ENCODE measurements around the gene ZFYVE28. TPM values are rescaled to one million over a fixed set of nuclear protein-coding genes. Genes with fewer than 3 reads are reported as not detected.

ZFYVE28 gene
- total and polyA plus RNA-seq, 8 donors, result 4.9 to 88.8 (median 7.3) TPM

DNA sequence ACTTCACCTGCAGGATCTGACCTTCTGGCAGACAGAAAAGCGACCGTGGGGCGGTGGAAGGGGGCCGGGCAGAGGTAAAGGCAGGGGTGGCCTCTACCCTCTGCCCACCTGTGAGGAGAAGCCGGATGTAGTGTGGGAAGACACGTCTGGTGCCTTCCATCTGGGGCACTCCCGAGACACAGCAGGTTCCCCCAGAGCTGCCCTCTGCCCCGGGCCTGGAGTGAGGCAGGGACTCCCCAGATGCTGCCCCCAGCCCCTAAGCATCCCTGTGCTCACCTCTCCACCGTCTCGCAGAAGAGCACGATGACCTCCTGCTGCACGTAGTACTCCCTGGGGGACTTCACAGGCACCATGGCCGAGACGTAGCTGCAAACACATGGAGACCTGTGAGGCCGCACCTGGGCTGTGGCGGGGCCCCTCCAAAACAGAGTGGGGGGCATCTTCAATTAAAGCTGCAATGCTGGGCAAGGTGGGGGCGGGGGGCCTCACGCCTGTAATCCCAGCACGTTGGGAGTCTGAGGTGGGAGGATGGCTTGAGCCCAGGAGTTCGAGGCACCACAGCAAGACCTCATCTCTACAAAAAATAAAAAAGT, 81.2 kb downstream of the ZFYVE28 start:
- WGBS, 5 donors, result 87 to 93% (median 91%) methylated on average over 12 to 20 of the region's 20 CpGs
- Histone ChIP-seq H3K27me3 (no peaks in the 10 kb centered on the region), H3K36me3 (peaks cover 5 to 42% (median 25%) of the 10 kb centered on the region in 4 donors), H3K9me3 (no peaks in the 10 kb centered on the region), H3K4me3 (no peak overlapping the region), H3K27ac (no peak overlapping the region), H3K4me1 (peaks cover 3 to 16% (median 9%) of the 10 kb centered on the region in 4 donors)
- no peak for DNase-seq
- intact Hi-C loops (cut with DNase I; ENCODE audit: low total_unique reads), result no loop called here
- TF ChIP-seq POLR2AphosphoS5 (IDR thresholded peaks at IDR 0.05), result no peak
- TF ChIP-seq POLR2A (IDR thresholded peaks at IDR 0.05), result no peak
- TF ChIP-seq, protein P1, sequence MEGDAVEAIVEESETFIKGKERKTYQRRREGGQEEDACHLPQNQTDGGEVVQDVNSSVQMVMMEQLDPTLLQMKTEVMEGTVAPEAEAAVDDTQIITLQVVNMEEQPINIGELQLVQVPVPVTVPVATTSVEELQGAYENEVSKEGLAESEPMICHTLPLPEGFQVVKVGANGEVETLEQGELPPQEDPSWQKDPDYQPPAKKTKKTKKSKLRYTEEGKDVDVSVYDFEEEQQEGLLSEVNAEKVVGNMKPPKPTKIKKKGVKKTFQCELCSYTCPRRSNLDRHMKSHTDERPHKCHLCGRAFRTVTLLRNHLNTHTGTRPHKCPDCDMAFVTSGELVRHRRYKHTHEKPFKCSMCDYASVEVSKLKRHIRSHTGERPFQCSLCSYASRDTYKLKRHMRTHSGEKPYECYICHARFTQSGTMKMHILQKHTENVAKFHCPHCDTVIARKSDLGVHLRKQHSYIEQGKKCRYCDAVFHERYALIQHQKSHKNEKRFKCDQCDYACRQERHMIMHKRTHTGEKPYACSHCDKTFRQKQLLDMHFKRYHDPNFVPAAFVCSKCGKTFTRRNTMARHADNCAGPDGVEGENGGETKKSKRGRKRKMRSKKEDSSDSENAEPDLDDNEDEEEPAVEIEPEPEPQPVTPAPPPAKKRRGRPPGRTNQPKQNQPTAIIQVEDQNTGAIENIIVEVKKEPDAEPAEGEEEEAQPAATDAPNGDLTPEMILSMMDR (IDR thresholded peaks at IDR 0.05), result no peak
- TF ChIP-seq EP300 (IDR thresholded peaks at IDR 0.05), result no peak

DNA sequence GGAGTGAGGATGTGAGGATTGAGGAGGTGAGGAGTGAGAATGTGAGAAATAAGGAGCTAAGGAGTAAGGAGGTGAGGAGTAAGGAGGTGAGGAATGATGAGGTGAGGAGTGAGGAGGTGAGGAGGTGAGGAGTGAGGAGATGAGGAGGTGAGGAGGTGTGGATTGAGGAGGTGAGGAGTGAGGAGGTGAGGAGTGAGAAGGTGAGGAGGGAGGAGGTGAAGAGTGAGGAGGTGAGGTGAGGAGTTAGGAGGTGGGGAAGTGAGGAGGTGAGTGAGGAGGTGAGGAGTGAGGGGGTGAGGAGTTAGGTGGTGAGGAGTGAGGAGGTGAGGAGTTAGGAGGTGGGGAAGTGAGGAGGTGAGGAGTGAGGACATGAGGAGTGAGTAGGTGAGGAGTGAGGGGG, 81.8 kb downstream of the ZFYVE28 start:
- TF ChIP-seq, protein P1 (IDR thresholded peaks at IDR 0.05), result no peak
- TF ChIP-seq POLR2A (IDR thresholded peaks at IDR 0.05), result no peak
- no peak for TF ChIP-seq POLR2AphosphoS5 (IDR thresholded peaks at IDR 0.05)
- no peak for TF ChIP-seq EP300 (IDR thresholded peaks at IDR 0.05)
- intact Hi-C loops (cut with DNase I; ENCODE audit: low total_unique reads), result no loop called here
- no peak for DNase-seq
- H3K27me3 ChIP-seq, result no peaks in the 10 kb centered on the region
- H3K27ac ChIP-seq, result no peak overlapping the region
- H3K9me3 ChIP-seq, result no peaks in the 10 kb centered on the region
- no peak overlapping the region for H3K4me3 ChIP-seq
- H3K36me3 ChIP-seq, result peaks cover 5 to 37% (median 25%) of the 10 kb centered on the region in 4 donors
- H3K4me1 ChIP-seq, result peaks cover 3 to 16% (median 9%) of the 10 kb centered on the region in 4 donors

DNA sequence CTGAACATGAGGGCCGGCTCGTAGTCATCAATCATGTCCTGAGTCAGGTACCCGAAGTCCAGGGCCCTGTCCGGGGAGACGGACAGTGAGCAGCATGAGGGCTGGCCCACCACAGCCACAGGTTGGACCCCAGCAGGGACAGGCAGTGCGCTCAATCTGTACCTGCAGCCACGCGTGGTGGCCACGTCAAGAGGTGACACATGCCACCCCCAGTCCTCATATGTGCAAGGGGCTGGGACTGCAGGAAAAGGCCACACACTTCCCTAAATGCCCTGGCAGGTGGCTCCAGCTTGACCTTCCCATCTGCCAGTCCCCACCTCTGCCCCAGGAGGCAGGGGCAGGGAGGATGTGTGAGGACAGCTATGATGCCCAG, 82.7 kb downstream of the ZFYVE28 start:
- peaks cover 3 to 16% (median 9%) of the 10 kb centered on the region in 4 donors for H3K4me1 ChIP-seq
- H3K9me3 ChIP-seq, result no peaks in the 10 kb centered on the region
- no peak for TF ChIP-seq POLR2AphosphoS5 (IDR thresholded peaks at IDR 0.05)
- H3K36me3 ChIP-seq, result peaks cover 5 to 29% (median 22%) of the 10 kb centered on the region in 4 donors
- H3K4me3 ChIP-seq, result no peak overlapping the region
- H3K27me3 ChIP-seq, result no peaks in the 10 kb centered on the region
- 77 to 100% (median 87%) methylated on average over 2 to 9 of the region's 9 CpGs for WGBS, 5 donors
- DNase-seq, result no peak
- intact Hi-C loops (cut with DNase I; ENCODE audit: low total_unique reads), result no loop called here
- no peak overlapping the region for H3K27ac ChIP-seq

DNA sequence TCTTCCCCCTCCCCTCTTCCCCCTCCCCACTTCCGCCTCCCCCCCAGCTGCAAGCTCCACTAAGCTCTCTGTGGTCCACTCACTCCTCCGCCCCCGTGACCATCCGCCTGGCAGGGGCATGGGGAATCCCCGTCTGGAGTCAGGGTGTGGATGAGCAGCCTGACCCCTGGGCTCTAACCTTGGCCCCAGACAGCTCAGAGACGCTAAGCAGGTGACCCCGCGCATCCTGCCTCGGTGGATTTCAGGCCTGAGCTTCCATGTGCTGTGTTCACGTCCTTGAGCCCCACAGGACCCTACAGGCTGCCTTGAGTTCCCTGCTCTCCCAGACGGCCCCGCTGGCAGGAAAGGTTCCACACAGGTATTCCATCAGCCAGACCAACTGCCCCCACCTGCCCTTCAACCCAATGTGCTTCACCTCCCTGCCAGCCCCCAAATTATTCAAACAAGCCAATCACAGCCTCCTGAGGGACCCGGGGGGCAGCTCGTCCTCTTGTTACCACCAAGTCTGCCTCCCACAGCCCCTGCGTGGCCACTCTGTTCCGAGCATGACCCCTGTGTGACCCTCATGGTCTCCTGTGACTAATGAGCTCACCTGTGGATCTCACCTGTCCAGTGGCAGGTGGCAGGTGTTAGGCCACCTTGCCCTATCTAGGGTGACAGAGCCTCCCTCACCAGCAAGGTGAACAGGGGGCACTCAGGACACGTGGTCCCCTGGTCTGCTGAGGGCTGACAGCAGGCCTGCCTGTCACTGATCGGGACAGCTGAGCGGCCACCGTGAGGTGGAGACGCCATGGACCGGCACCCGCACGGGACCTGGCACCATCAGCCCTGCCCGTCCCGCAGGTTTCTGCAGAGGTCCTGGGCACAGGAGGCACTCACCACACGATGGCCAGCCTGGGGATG, 83.4 kb downstream of the ZFYVE28 start:
- WGBS, 5 donors, result 86 to 91% (median 89%) methylated on average over 19 to 27 of the region's 27 CpGs
- H3K36me3 ChIP-seq, result peaks cover 5 to 28% (median 21%) of the 10 kb centered on the region in 4 donors
- peak overlapping the region in 1 of 5 donors; percentile 14 for H3K27ac ChIP-seq
- intact Hi-C loops (cut with DNase I; ENCODE audit: low total_unique reads), result no loop called here
- H3K4me3 ChIP-seq, result no peak overlapping the region
- TF ChIP-seq POLR2A (IDR thresholded peaks at IDR 0.05), result no peak
- TF ChIP-seq POLR2AphosphoS5 (IDR thresholded peaks at IDR 0.05), result no peak
- TF ChIP-seq, protein P1 (IDR thresholded peaks at IDR 0.05), result no peak
- TF ChIP-seq EP300 (IDR thresholded peaks at IDR 0.05), result no peak
- no peaks in the 10 kb centered on the region for H3K27me3 ChIP-seq
- peaks cover 3 to 18% (median 10%) of the 10 kb centered on the region in 4 donors for H3K4me1 ChIP-seq
- H3K9me3 ChIP-seq, result no peaks in the 10 kb centered on the region
- DNase-seq, result no peak

All from stomach (tissue), 9 donors.